Measurements from ENCODE around the gene HOOK1.
A peak's percentile ranks its signal among the peaks of the same experiment; 100 is the strongest.
"Not testable (repeated sequence)": the region's sequence is repeated elsewhere in the genome, so short reads cannot be mapped to it uniquely, and the experiment has no call there.

The HOOK1 gene

GRCh38 chr1:59819566-59820438, 5.1 kb downstream of the HOOK1 start:
- no peak for DNase-seq (ENCODE audit: low spot score)

GRCh38 chr1:59827055-59827643, 12.4 kb downstream of the HOOK1 start:
- no peak for DNase-seq (ENCODE audit: low spot score)

- no peak for DNase-seq (ENCODE audit: low spot score)
Observed at GRCh38 chr1:59828160-59828559, 13.4 kb downstream of the HOOK1 start.

GRCh38 chr1:59831529-59831928, 16.8 kb downstream of the HOOK1 start:
- no peak for DNase-seq (ENCODE audit: low spot score)

GRCh38 chr1:59833022-59833421, 18.3 kb downstream of the HOOK1 start:
- DNase-seq (ENCODE audit: low spot score), result no peak

GRCh38 chr1:59833991-59834390, 19.2 kb downstream of the HOOK1 start:
- no peak for DNase-seq (ENCODE audit: low spot score)

- DNase-seq (ENCODE audit: low spot score), result not testable (repeated sequence)
Observed at GRCh38 chr1:59837857-59838256, 23.1 kb downstream of the HOOK1 start.

- DNase-seq (ENCODE audit: low spot score), result no peak
Observed at GRCh38 chr1:59845091-59845490, 30.3 kb downstream of the HOOK1 start.

GRCh38 chr1:59846209-59846894, 31.6 kb downstream of the HOOK1 start:
- no peak for DNase-seq (ENCODE audit: low spot score)

GRCh38 chr1:59846895-59847282, 32.1 kb downstream of the HOOK1 start:
- no peak for DNase-seq (ENCODE audit: low spot score)

GRCh38 chr1:59852117-59852516, 37.4 kb downstream of the HOOK1 start:
- no peak for DNase-seq (ENCODE audit: low spot score)

GRCh38 chr1:59855297-59855696, 40.5 kb downstream of the HOOK1 start:
- DNase-seq (ENCODE audit: low spot score), result not testable (repeated sequence)

GRCh38 chr1:59856725-59857338, 42.1 kb downstream of the HOOK1 start:
- peak; percentile 40 for DNase-seq (ENCODE audit: low spot score)

- DNase-seq (ENCODE audit: low spot score), result no peak
Observed at GRCh38 chr1:59857679-59858354, 43.1 kb downstream of the HOOK1 start.

GRCh38 chr1:59866462-59866861, 51.7 kb downstream of the HOOK1 start:
- DNase-seq (ENCODE audit: low spot score), result no peak

- DNase-seq (ENCODE audit: low spot score), result no peak
Observed at GRCh38 chr1:59871746-59872145, 57.0 kb downstream of the HOOK1 start.

GRCh38 chr1:59877108-59877682, 62.4 kb downstream of the HOOK1 start:
- DNase-seq (ENCODE audit: low spot score), result no peak

- no peak for DNase-seq (ENCODE audit: low spot score)
Observed at GRCh38 chr1:59878370-59878769, 63.6 kb downstream of the HOOK1 start.

GRCh38 chr1:59879574-59879973, 64.8 kb downstream of the HOOK1 start:
- peak; percentile 50 for DNase-seq (ENCODE audit: low spot score)

- no peak for DNase-seq (ENCODE audit: low spot score)
Observed at GRCh38 chr1:59879996-59880505, 65.3 kb downstream of the HOOK1 start.

GRCh38 chr1:59880735-59881134, 66.0 kb downstream of the HOOK1 start:
- peak; percentile 10 for DNase-seq (ENCODE audit: low spot score)

Measured in cerebellar cortex (tissue), 1 donor.